Activated CD8-positive, alpha-beta T cell treated with anti-CD3 and anti-CD28 coated beads for 36 hours (primary cell): ENCODE data around the gene PDXK. TPM values are rescaled to one million over a fixed set of nuclear protein-coding genes. Genes with fewer than 3 reads are reported as not detected.

Experiments used
- ATAC-seq: fragments of 200-7000 bp; cut with Tn5 transposase; one replicate; pipeline ENCODE4 v1.10.0; 2021; ENCODE audit warnings: mild to moderate bottlenecking, moderate library complexity
- CTCF ChIA-PET: fragments of 350-600 bp; sonication (Branson Sonifier 250); formaldehyde crosslinking; loops from one replicate; lab custom pipeline; 2021; ENCODE audit warnings: antibody characterized with exemption; lab: Charles Lee
- POLR2A ChIA-PET: fragments of 350-600 bp; sonication (Branson Sonifier 250); formaldehyde crosslinking; loops from one replicate; lab custom pipeline; 2021; ENCODE audit warnings: antibody characterized with exemption; lab: Charles Lee
- DNase-seq: peaks from one replicate; pipeline ENCODE4 v3.0.0-alpha.2; 2020
- H3K27ac Mint-ChIP-seq: one replicate; pipeline ENCODE4 v1.8.0; 2021; ENCODE audit warnings: mild to moderate bottlenecking, mixed read lengths
- H3K27me3 Mint-ChIP-seq: one replicate; pipeline ENCODE4 v1.8.0; 2021; ENCODE audit warnings: mixed read lengths
- H3K36me3 Mint-ChIP-seq: one replicate; pipeline ENCODE4 v1.8.0; 2021; ENCODE audit warnings: low read depth, mixed read lengths
- H3K4me1 Mint-ChIP-seq: one replicate; pipeline ENCODE4 v1.8.0; 2021; ENCODE audit warnings: low read depth, mixed read lengths
- H3K4me3 Mint-ChIP-seq: one replicate; pipeline ENCODE4 v1.8.0; 2021; ENCODE audit warnings: mild to moderate bottlenecking, moderate library complexity, mixed read lengths
- H3K9me3 Mint-ChIP-seq: one replicate; pipeline ENCODE4 v1.8.0; 2021; ENCODE audit warnings: mixed read lengths
- CTCF ChIP-seq: fragments of 200-600 bp; IDR thresholded peaks from one replicate; pipeline ENCODE4 v1.8.0; 2022; ENCODE audit warnings: antibody characterized with exemption, mild to moderate bottlenecking
- intact Hi-C: fragments of 100-400 bp; cut with micrococcal nuclease; formaldehyde crosslinking; loops from one replicate; pipeline ENCODE4 v1.10.0; 2022
- total RNA-seq, 2 experiments: library from RNA; stranded (reverse); gene quantifications; one replicate each; pipeline ENCODE4 v1.2.3, GENCODE V29; 2021

The PDXK gene
- total RNA-seq, 2 experiments from 2014 or later, result 118 to 122 TPM

DNA sequence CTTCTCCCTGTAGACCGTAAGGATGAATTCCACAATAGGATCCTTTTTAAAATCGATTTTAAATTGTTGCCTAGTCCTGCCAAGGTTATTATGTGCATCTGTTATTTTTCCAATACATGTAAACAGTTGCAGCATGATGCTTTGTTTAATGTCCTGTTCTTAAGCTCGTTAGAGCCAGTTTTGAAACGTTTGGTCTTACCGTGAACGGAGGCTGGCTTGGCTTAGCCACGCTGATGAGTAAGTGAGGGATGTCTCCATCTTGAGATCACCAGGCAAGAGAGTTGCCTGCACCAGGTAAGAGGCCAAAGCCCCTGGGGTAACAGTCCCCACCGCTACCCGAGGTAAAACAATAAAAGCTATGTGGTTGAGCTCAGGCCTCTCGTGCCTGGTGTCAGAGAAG lies 39.9 kb downstream of the PDXK start:
- Mint-ChIP-seq H3K4me1 (no peaks in the 10 kb centered on the region), H3K36me3 (peaks cover 18% of the 10 kb centered on the region), H3K27ac (no peak overlapping the region), H3K4me3 (no peak overlapping the region), H3K9me3 (no peaks in the 10 kb centered on the region), H3K27me3 (no peaks in the 10 kb centered on the region)
- ATAC-seq, result no peak
- no peak for TF ChIP-seq CTCF
- ChIA-PET CTCF (no interaction called here), POLR2A (no interaction called here)
- intact Hi-C loops, result no loop called here
- no peak for DNase-seq

DNA sequence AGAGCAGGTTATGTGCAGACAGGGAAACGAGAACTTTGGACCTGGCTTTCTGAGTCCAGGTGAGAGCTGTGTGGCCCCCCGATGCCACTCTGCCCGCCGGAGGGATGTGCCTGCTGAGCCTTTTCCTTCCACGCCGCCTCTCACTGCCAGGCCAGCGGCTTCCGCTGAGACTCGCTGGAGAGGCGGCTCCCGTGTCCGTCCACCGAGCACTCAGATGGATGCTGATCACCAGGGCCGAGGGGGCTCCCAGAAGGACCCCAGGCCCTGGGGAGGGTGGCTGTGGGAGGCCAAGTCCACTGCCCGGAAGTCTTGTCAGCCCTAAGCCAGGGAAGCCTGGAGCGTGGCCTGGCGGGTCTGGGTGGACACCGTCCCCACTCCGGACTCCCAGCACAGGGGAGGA lies 40.7 kb downstream of the PDXK start:
- Mint-ChIP-seq H3K4me1 (no peaks in the 10 kb centered on the region), H3K4me3 (no peak overlapping the region), H3K27ac (no peak overlapping the region), H3K27me3 (no peaks in the 10 kb centered on the region), H3K36me3 (peaks cover 13% of the 10 kb centered on the region), H3K9me3 (no peaks in the 10 kb centered on the region)
- TF ChIP-seq CTCF, result no peak
- ChIA-PET CTCF (no interaction called here), POLR2A (no interaction called here)
- no peak for DNase-seq
- ATAC-seq, result no peak
- intact Hi-C loops, result no loop called here

- Mint-ChIP-seq H3K4me1 (no peaks in the 10 kb centered on the region), H3K27me3 (no peaks in the 10 kb centered on the region), H3K27ac (no peak overlapping the region), H3K9me3 (no peaks in the 10 kb centered on the region), H3K36me3 (peaks cover 13% of the 10 kb centered on the region), H3K4me3 (no peak overlapping the region)
- no peak for TF ChIP-seq CTCF
- ATAC-seq, result no peak
- no peak for DNase-seq
- ChIA-PET CTCF (no interaction called here), POLR2A (no interaction called here)
- intact Hi-C loops, result no loop called here
Observed at GRCh38 chr21:43760391-43760958, 41.5 kb downstream of the PDXK start.

- Mint-ChIP-seq H3K27ac (no peak overlapping the region), H3K9me3 (no peaks in the 10 kb centered on the region), H3K36me3 (peaks cover 10% of the 10 kb centered on the region), H3K4me3 (no peak overlapping the region), H3K27me3 (no peaks in the 10 kb centered on the region), H3K4me1 (no peaks in the 10 kb centered on the region)
- ATAC-seq (no peak), DNase-seq (no peak)
- ChIA-PET CTCF (interaction anchor here (0.6 kb wide), 1 partner anchor 82 kb away, joined by 3 read pairs; no protein-coding TSS in a partner anchor), POLR2A (interaction anchor here (0.9 to 1.3 kb wide), 2 partner anchors 12 to 33 kb away, joined by 3 to 4 read pairs; no protein-coding TSS in a partner anchor)
- no peak for TF ChIP-seq CTCF
- intact Hi-C loops, result no loop called here
Observed at GRCh38 chr21:43761886-43762285, 43.0 kb downstream of the PDXK start.

- no peak overlapping the region for H3K4me3 Mint-ChIP-seq
- peaks cover 10% of the 10 kb centered on the region for H3K36me3 Mint-ChIP-seq
- ATAC-seq (no peak), DNase-seq (no peak)
- H3K27me3 Mint-ChIP-seq, result no peaks in the 10 kb centered on the region
- ChIA-PET POLR2A (interaction anchor here (1.3 kb wide), 1 partner anchor 34 kb away, joined by 4 read pairs; no protein-coding TSS in a partner anchor), CTCF (interaction anchor here (0.6 kb wide), 1 partner anchor 83 kb away, joined by 3 read pairs; no protein-coding TSS in a partner anchor)
- H3K4me1 Mint-ChIP-seq, result no peaks in the 10 kb centered on the region
- intact Hi-C loops, result no loop called here
- H3K27ac Mint-ChIP-seq, result no peak overlapping the region
- H3K9me3 Mint-ChIP-seq, result no peaks in the 10 kb centered on the region
- no peak for TF ChIP-seq CTCF
Observed at GRCh38 chr21:43762303-43763128, 43.6 kb downstream of the PDXK start.
